ENCODE results near the gene RASGRP4.

RASGRP4 gene

GRCh38 chr19:38360351-38360750, 65.7 kb downstream of the RASGRP4 start:
- FAIRE-seq = no peak
- no peak for DNase-seq (ENCODE audit: insufficient read length, low spot score)
- no peak for TF ChIP-seq POLR2AphosphoS5 (IDR thresholded peaks at IDR 0.05; ENCODE audit: low read depth, low read length)
- TF ChIP-seq POLR2A (IDR thresholded peaks at IDR 0.05; ENCODE audit: low read depth, low read length) = no peak
- no peak for TF ChIP-seq PAX5 (IDR thresholded peaks at IDR 0.05; ENCODE audit: insufficient read depth, low read length, severe bottlenecking)
- TF ChIP-seq POU2F2 (IDR thresholded peaks at IDR 0.05; ENCODE audit: low read depth, low read length) = no peak
- TF ChIP-seq TAF1 (IDR thresholded peaks at IDR 0.05; ENCODE audit: low read depth, low read length) = no peak

GRCh38 chr19:38359242-38360021, 66.6 kb downstream of the RASGRP4 start:
- DNase-seq (ENCODE audit: insufficient read length, low spot score) (no peak), FAIRE-seq (no peak)
- TF ChIP-seq POLR2A (IDR thresholded peaks at IDR 0.05; ENCODE audit: low read depth, low read length) (no peak), PAX5 (IDR thresholded peaks at IDR 0.05; ENCODE audit: insufficient read depth, low read length, severe bottlenecking) (no peak), POLR2AphosphoS5 (IDR thresholded peaks at IDR 0.05; ENCODE audit: low read depth, low read length) (no peak), SPI1 (IDR thresholded peaks at IDR 0.05; ENCODE audit: low read depth, low read length) (no peak), POU2F2 (IDR thresholded peaks at IDR 0.05; ENCODE audit: low read depth, low read length) (no peak), TAF1 (IDR thresholded peaks at IDR 0.05; ENCODE audit: low read depth, low read length) (no peak)
